ENCODE measurements around the gene ZNF611. TPM values are rescaled to one million over a fixed set of nuclear protein-coding genes. Genes with fewer than 3 reads are reported as not detected.

The ZNF611 gene
- total RNA-seq, 2 donors from 2014 or later: 4.0 to 6.6 TPM

- no peak overlapping the region for H3K27ac ChIP-seq
- no peak overlapping the region for H3K4me3 ChIP-seq
- no peaks in the 10 kb centered on the region for H3K4me1 ChIP-seq
- H3K9me3 ChIP-seq: no peaks in the 10 kb centered on the region
- peaks cover 19% of the 10 kb centered on the region for H3K36me3 ChIP-seq
- no peak for DNase-seq (ENCODE audit: low spot score)
- TF ChIP-seq CTCF (IDR thresholded peaks at IDR 0.05): no peak
- no peaks in the 10 kb centered on the region for H3K27me3 ChIP-seq
Measured at GRCh38 chr19:52662631-52663030, 72.2 kb downstream of the ZNF611 start.

- Histone ChIP-seq H3K4me3 (no peak overlapping the region), H3K4me1 (no peaks in the 10 kb centered on the region), H3K9me3 (no peaks in the 10 kb centered on the region), H3K27me3 (no peaks in the 10 kb centered on the region), H3K36me3 (peaks cover 19% of the 10 kb centered on the region), H3K27ac (no peak overlapping the region)
- TF ChIP-seq CTCF (IDR thresholded peaks at IDR 0.05): no peak
- no peak for DNase-seq (ENCODE audit: low spot score)
Measured at GRCh38 chr19:52660981-52661380, 73.9 kb downstream of the ZNF611 start.

- no peaks in the 10 kb centered on the region for H3K27me3 ChIP-seq
- TF ChIP-seq CTCF (IDR thresholded peaks at IDR 0.05): no peak
- no peak overlapping the region for H3K27ac ChIP-seq
- H3K4me3 ChIP-seq: no peak overlapping the region
- H3K36me3 ChIP-seq: peaks cover 31% of the 10 kb centered on the region
- H3K9me3 ChIP-seq: no peaks in the 10 kb centered on the region
- no peaks in the 10 kb centered on the region for H3K4me1 ChIP-seq
- no peak for DNase-seq (ENCODE audit: low spot score)
Measured at GRCh38 chr19:52659013-52659412, 75.8 kb downstream of the ZNF611 start.

- Histone ChIP-seq H3K4me3 (no peak overlapping the region), H3K27ac (no peak overlapping the region), H3K27me3 (no peaks in the 10 kb centered on the region), H3K9me3 (no peaks in the 10 kb centered on the region), H3K4me1 (no peaks in the 10 kb centered on the region), H3K36me3 (peaks cover 34% of the 10 kb centered on the region)
- TF ChIP-seq CTCF (IDR thresholded peaks at IDR 0.05): no peak
- DNase-seq (ENCODE audit: low spot score): no peak
Measured at GRCh38 chr19:52658595-52658994, 76.2 kb downstream of the ZNF611 start.

GRCh38 chr19:52653161-52653560, 81.7 kb downstream of the ZNF611 start:
- no peak overlapping the region for H3K27ac ChIP-seq
- no peak for DNase-seq (ENCODE audit: low spot score)
- peaks cover 31% of the 10 kb centered on the region for H3K36me3 ChIP-seq
- TF ChIP-seq CTCF (IDR thresholded peaks at IDR 0.05): no peak
- no peaks in the 10 kb centered on the region for H3K27me3 ChIP-seq
- H3K4me3 ChIP-seq: no peak overlapping the region
- H3K9me3 ChIP-seq: no peaks in the 10 kb centered on the region
- no peaks in the 10 kb centered on the region for H3K4me1 ChIP-seq

Other genes with a start within 250 kb of the ZNF611 start
- gene ZNF808, start 207.4 kb downstream of the ZNF611 start, total RNA-seq: 10 to 100 TPM; 22.0 to 30.3 TPM
- gene ZNF701, start 164.8 kb downstream of the ZNF611 start, total RNA-seq: 10 to 100 TPM; 12.7 to 13.6 TPM
- 10 to 100 TPM; 16.6 to 24.4 TPM for gene ZNF83, start 96.7 kb downstream of the ZNF611 start, total RNA-seq
- 1 to 10 TPM; 1.3 to 2.4 TPM for gene ZNF600, start 51.7 kb upstream of the ZNF611 start, total RNA-seq
- 1 to 10 TPM; 4.4 to 8.1 TPM for gene ZNF28, start 86.6 kb upstream of the ZNF611 start, total RNA-seq
- 10 to 100 TPM in 1 of 2 donors, 1 to 10 TPM in 1; 7.1 to 13.8 TPM for gene ZNF468, start 122.6 kb upstream of the ZNF611 start, total RNA-seq
- 1 to 10 TPM; 5.3 to 9.3 TPM for gene ZNF320, start 162.6 kb upstream of the ZNF611 start, total RNA-seq
- gene ZNF888, start 188.4 kb upstream of the ZNF611 start, total RNA-seq: 1 to 10 TPM in 1 of 2 donors, under 1 TPM in 1; 0.74 to 1.3 TPM
- gene ZNF816, start 227.8 kb upstream of the ZNF611 start, total RNA-seq: 1 to 10 TPM; 3.9 to 5.5 TPM